Prostate gland (tissue), 2 donors: ENCODE data around the gene NOX5. TPM values are rescaled to one million over a fixed set of nuclear protein-coding genes. Genes with fewer than 3 reads are reported as not detected.

Experiments
- DNase-seq: peaks from one replicate; pipeline ENCODE4 v3.0.0-alpha.2; 2019; ENCODE audit warnings: low spot score
- H3K27ac ChIP-seq, 2 donors: fragments of 200-600 bp; sonication (generic); 2 replicates each; pipeline ENCODE4 v1.5.1; 2017 to 2019
- H3K27me3 ChIP-seq: fragments of 200-600 bp; sonication (generic); replicated peaks from 2 replicates; pipeline ENCODE4 v1.5.1; 2019; ENCODE audit not compliant: insufficient read depth
- H3K36me3 ChIP-seq, 2 donors: fragments of 200-600 bp; sonication (generic); 1 replicate in 1 of 2; 2 replicates in 1 of 2; pipeline versions ENCODE4 v1.5.1 to v1.8.1; 2017 to 2019
- H3K4me1 ChIP-seq: fragments of 200-600 bp; sonication (generic); replicated peaks from 2 replicates; pipeline ENCODE4 v1.5.1; 2019
- H3K4me3 ChIP-seq, 2 donors: fragments of 200-600 bp; sonication (generic); 2 replicates each; pipeline ENCODE4 v1.5.1; 2017 to 2019
- H3K9me3 ChIP-seq: fragments of 200-600 bp; sonication (generic); 2 replicates; pipeline ENCODE4 v1.5.1; 2017
- CTCF ChIP-seq, 4 experiments: fragments of 200-600 bp in 2 of 4; fragments of 450-650 bp in 2 of 4; sonication (generic) in 2 of 4; IDR thresholded peaks; 1 replicate in 3 of 4; 2 replicates in 1 of 4; pipeline ENCODE4 v1.5.1; 2016 to 2019; ENCODE audit warnings: antibody characterized with exemption in 4 of 4, mild to moderate bottlenecking in 2 of 4, moderate library complexity in 2 of 4
- POLR2A ChIP-seq: fragments of 450-650 bp; IDR thresholded peaks from one replicate; pipeline ENCODE4 v1.6.1; 2016; ENCODE audit warnings: antibody characterized with exemption, mild to moderate bottlenecking
- POLR2AphosphoS5 ChIP-seq: sonication (generic); formaldehyde crosslinking; IDR thresholded peaks from one replicate; pipeline ENCODE4 v1.6.1; 2017; ENCODE audit warnings: antibody characterized with exemption
- WGBS: methylation state at CpG from one replicate; pipeline ENCODE4 v1.1.5; 2018; 5-methylcytosine and 5-hydroxymethylcytosine counted together
- intact Hi-C: fragments of 100-400 bp; cut with DNase I; formaldehyde crosslinking; loops from one replicate; pipeline ENCODE4 v1.14.2; 2022
- total RNA-seq, 2 donors: library from RNA; depleted of rRNA; stranded (reverse); fragments of >200 nt; gene quantifications; one replicate each; pipeline ENCODE4 v1.1.0, GENCODE V29; 2016

Gene NOX5
- total RNA-seq, 2 donors from 2014 or later, result 0.05 to 5.8 TPM

GRCh38 chr15:68981941-68982340, 32.6 kb upstream of the NOX5 start:
- no peaks in the 10 kb centered on the region for H3K36me3 ChIP-seq
- intact Hi-C loops, result no loop called here
- no peak overlapping the region for H3K27ac ChIP-seq
- H3K27me3 ChIP-seq, result no peaks in the 10 kb centered on the region
- TF ChIP-seq CTCF (IDR thresholded peaks at IDR 0.05), result no peak
- no peak for TF ChIP-seq POLR2A
- no peak for TF ChIP-seq POLR2AphosphoS5
- WGBS, result 87% methylated on average over 4 of the region's 4 CpGs
- H3K4me1 ChIP-seq, result no peaks in the 10 kb centered on the region
- no peak for DNase-seq
- H3K4me3 ChIP-seq, result no peak overlapping the region
- H3K9me3 ChIP-seq, result no peaks in the 10 kb centered on the region

- no peaks in the 10 kb centered on the region for H3K27me3 ChIP-seq
- 97% methylated on average over 6 of the region's 6 CpGs for WGBS
- H3K4me3 ChIP-seq, result no peak overlapping the region
- no peak overlapping the region for H3K27ac ChIP-seq
- H3K4me1 ChIP-seq, result no peaks in the 10 kb centered on the region
- no peaks in the 10 kb centered on the region for H3K36me3 ChIP-seq
- H3K9me3 ChIP-seq, result no peaks in the 10 kb centered on the region
- no peak for TF ChIP-seq CTCF (IDR thresholded peaks at IDR 0.05)
- no peak for TF ChIP-seq POLR2AphosphoS5
- no peak for TF ChIP-seq POLR2A
- intact Hi-C loops, result no loop called here
- DNase-seq, result no peak
Measured at GRCh38 chr15:68982976-68983563, 31.4 kb upstream of the NOX5 start.

- Histone ChIP-seq H3K36me3 (no peaks in the 10 kb centered on the region), H3K4me1 (no peaks in the 10 kb centered on the region), H3K4me3 (no peak overlapping the region), H3K27ac (no peak overlapping the region), H3K27me3 (no peaks in the 10 kb centered on the region), H3K9me3 (no peaks in the 10 kb centered on the region)
- DNase-seq, result no peak
- TF ChIP-seq POLR2AphosphoS5 (no peak), CTCF (IDR thresholded peaks at IDR 0.05) (no peak), POLR2A (no peak)
- WGBS, result 70% methylated on average over 4 of the region's 4 CpGs
- intact Hi-C loops, result no loop called here
Measured at GRCh38 chr15:68983961-68984481, 30.5 kb upstream of the NOX5 start.

GRCh38 chr15:68984586-68984985, 29.9 kb upstream of the NOX5 start:
- WGBS, result 95% methylated on average over 3 of the region's 3 CpGs
- Histone ChIP-seq H3K27me3 (no peaks in the 10 kb centered on the region), H3K4me3 (no peak overlapping the region), H3K9me3 (no peaks in the 10 kb centered on the region), H3K4me1 (no peaks in the 10 kb centered on the region), H3K27ac (no peak overlapping the region), H3K36me3 (no peaks in the 10 kb centered on the region)
- TF ChIP-seq POLR2A (no peak), POLR2AphosphoS5 (no peak), CTCF (IDR thresholded peaks at IDR 0.05) (no peak)
- intact Hi-C loops, result no loop called here
- DNase-seq, result no peak

GRCh38 chr15:68985361-68985891, 29.1 kb upstream of the NOX5 start:
- no peaks in the 10 kb centered on the region for H3K36me3 ChIP-seq
- no peaks in the 10 kb centered on the region for H3K27me3 ChIP-seq
- no peak for DNase-seq
- H3K4me3 ChIP-seq, result no peak overlapping the region
- WGBS, result 94% methylated on average over 5 of the region's 5 CpGs
- no peak overlapping the region for H3K27ac ChIP-seq
- no peaks in the 10 kb centered on the region for H3K4me1 ChIP-seq
- TF ChIP-seq CTCF (IDR thresholded peaks at IDR 0.05) (no peak), POLR2A (no peak), POLR2AphosphoS5 (no peak)
- intact Hi-C loops, result no loop called here
- no peaks in the 10 kb centered on the region for H3K9me3 ChIP-seq
